ENCODE measurements around the gene ATP6V0A1. TPM values are rescaled to one million over a fixed set of nuclear protein-coding genes. Genes with fewer than 3 reads are reported as not detected.
A peak's percentile ranks its signal among the peaks of the same experiment; 100 is the strongest.

Gene ATP6V0A1
- total and polyA plus RNA-seq, 2 of the 4 experiments (the other 2 are of a cell fraction) = 18.8 to 34.0 TPM

- no TSS peak for BruUV-seq (replicated peaks)
- Histone ChIP-seq H3K36me3 (ENCODE audit: control insufficient read depth, insufficient read depth, low read length) (peaks cover 2% of the 10 kb centered on the region; the same call in 1 of the 2 replicates), H3K23ac (ENCODE audit: low read depth, low read length) (peak overlapping the region; percentile 99), H4K8ac (ENCODE audit: low read depth in 2 of 2, low read length in 2 of 2) (peak overlapping the region; percentile 99 to 100), H3K9me3 (ENCODE audit: control insufficient read depth, insufficient read depth, low read length) (no peaks in the 10 kb centered on the region), H3K9me1 (ENCODE audit: insufficient read depth, low read length) (peaks cover 34% of the 10 kb centered on the region), H3K9ac (ENCODE audit: low read depth, low read length) (peak overlapping the region; percentile 83), H2BK15ac (ENCODE audit: low read depth, low read length) (peak overlapping the region; percentile 100), H2AK9ac (replicated peaks; ENCODE audit: low read depth, low read length, poor library complexity) (peak overlapping the region; percentile 100), H3K14ac (replicated peaks; ENCODE audit: low read depth, low read length) (peak overlapping the region; percentile 99), H3K4me3 (ENCODE audit: insufficient read depth, low read depth, low read length) (no peak overlapping the region), H4K91ac (ENCODE audit: insufficient read depth, low read depth, low read length) (peak overlapping the region; percentile 100), H2BK20ac (ENCODE audit: low read depth, low read length) (peak overlapping the region; percentile 98), H3K79me1 (ENCODE audit: low read depth in 1 of 2, low read length in 2 of 2) (peaks cover 9 to 51% of the 10 kb centered on the region in 2 experiments; a peak in 3 of 4 replicates), H3K27ac (ENCODE audit: insufficient read depth, low read length) (peak overlapping the region; percentile 99), H2BK5ac (ENCODE audit: low read depth, low read length, poor library complexity, severe bottlenecking) (peak overlapping the region; percentile 99), H3K4ac (ENCODE audit: low read depth, low read length) (peak overlapping the region; percentile 100), H3K18ac (ENCODE audit: low read depth, low read length) (peak overlapping the region; percentile 97), H2AK5ac (ENCODE audit: low read depth, low read length) (peak overlapping the region; percentile 100), H3K4me2 (ENCODE audit: low read depth, low read length) (no peak overlapping the region; the same call in 1 of the 2 replicates), H2AFZ (replicated peaks; ENCODE audit: low read length, poor library complexity) (peak overlapping the region; percentile 12), H3K27me3 (ENCODE audit: control insufficient read depth, insufficient read depth, low read length) (no peaks in the 10 kb centered on the region), H3K56ac (ENCODE audit: extremely low read depth, insufficient read depth, low read length) (peak overlapping the region; percentile 98), H3K4me1 (ENCODE audit: control insufficient read depth, insufficient read depth, low read length) (peaks cover 54% of the 10 kb centered on the region), H2BK120ac (ENCODE audit: low read depth, low read length) (peak overlapping the region; percentile 100), H4K5ac (ENCODE audit: low read depth, low read length) (peak overlapping the region; percentile 81), H4K20me1 (ENCODE audit: insufficient read depth, low read length) (no peaks in the 10 kb centered on the region; the same call in 1 of the 2 replicates)
- TF ChIP-seq MXI1 (IDR thresholded peaks at IDR 0.05; ENCODE audit: borderline replicate concordance, low read depth, low read length) = no peak
- dilution Hi-C loops (cut with HindIII; ENCODE audit: low sequenced_read_pairs, unreplicated experiment) (no loop called here), in situ Hi-C loops (cut with MboI; ENCODE audit: low sequenced_read_pairs) (loop anchor here (5.0 to 10.0 kb wide), 2 partner anchors 199 to 297 kb away; no protein-coding TSS in a partner anchor), intact Hi-C loops (cut with micrococcal nuclease) (loop anchor here (2.0 to 10.0 kb wide), 2 partner anchors 99 to 387 kb away; partner anchors contain the start of gene CAVIN1)
- 55% methylated on average over 3 of the region's 11 CpGs; no CpG with 5 or more reads in 1 of the 2 experiments for WGBS, 2 experiments (ENCODE audit: extremely low coverage in 2 of 2, insufficient read length in 1 of 2)
- CTCF ChIA-PET = no interaction called here
- DNase-seq = no peak
- POLR2A ChIA-PET (ENCODE audit: unreplicated experiment) = no interaction called here
- ATAC-seq (ENCODE audit: low read depth) = no peak
Measured at GRCh38 chr17:42521666-42522262, 63.1 kb downstream of the ATP6V0A1 start.

Data from IMR-90 (cell line).